Stimulated activated CD4-positive, alpha-beta T cell treated with anti-CD3 and anti-CD28 coated beads, TNF-alpha, amount 100 ng/mL, for 4 hours (primary cell): Measurements from ENCODE around the gene ANGPT4.
"Not testable (repeated sequence)": the region's sequence is repeated elsewhere in the genome, so short reads cannot be mapped to it uniquely, and the experiment has no call there.

ENCODE experiments used
- DNase-seq, 3 experiments: peaks; one replicate each; pipeline ENCODE4 v3.0.0-alpha.2; 2020; ENCODE audit warnings: low read depth in 3 of 3

Gene ANGPT4

DNA sequence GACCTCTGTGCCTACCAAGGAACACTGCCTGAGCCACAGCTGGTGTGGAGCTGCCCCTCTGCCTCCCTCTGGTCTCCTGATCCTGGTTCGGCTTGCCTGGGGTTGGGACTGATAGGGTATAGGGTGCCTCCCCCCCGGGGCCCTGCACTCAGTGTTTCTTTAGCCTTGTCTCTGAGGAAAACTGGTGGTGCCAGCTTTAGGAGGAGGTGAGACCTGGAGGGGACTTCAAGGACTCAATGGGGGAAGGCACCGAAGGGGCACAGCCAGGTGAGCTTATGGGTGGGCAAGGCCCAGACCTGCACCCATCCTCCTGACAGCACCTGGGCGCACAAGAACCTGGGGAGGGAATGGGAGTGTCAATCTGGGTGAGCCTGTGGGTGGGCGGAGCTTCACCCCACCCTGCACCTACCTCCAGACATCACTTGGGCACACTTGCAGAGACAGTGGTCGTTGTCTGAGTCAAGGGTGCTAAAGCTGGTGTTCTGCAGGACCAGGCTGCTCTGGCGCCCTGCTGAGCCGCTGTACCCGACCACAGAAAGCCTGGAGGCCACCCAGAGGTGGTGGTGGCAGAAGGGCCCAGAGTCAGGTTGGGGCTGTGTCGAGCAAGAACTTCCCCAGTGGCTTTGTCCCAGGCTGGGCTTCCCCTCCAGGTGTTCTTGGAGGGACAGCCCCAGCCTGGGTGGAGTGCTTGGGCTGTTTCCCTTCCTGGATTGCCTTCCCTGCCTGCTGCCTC lies 42.1 kb downstream of the ANGPT4 start:
- no peak for DNase-seq

DNA sequence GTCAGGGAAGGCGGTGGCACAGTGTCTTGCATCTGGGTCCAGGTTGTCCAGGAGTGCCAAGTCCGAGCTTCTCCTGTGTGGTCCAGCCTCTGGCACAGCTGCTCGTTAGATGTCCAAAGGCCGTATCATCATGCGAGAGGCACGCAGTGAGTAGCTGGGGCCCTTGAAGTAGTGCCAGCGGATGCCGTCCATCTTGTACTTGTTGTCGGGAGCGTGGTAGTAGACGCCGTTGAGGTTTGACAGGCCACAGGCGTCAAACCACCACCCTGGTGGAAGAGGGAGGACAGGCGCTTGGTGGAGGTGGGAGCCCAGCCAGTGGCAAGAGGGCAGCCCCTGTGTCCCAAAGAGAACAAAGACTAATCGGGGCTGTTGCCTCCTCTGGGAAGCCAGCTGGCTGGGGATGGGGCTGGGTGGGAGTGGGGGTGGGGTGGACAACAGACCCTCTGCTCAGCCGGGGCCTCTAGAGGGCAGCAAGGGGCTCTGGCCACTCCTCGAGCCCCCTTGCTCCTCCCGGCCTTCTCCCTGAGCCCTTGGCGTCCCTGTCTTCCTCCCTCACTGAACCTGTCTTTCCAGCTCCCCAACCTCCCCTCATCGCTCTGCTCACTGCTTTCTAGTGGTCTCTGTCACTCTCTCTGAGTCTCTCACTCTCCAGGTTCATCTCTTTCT lies 43.1 kb downstream of the ANGPT4 start:
- no peak for DNase-seq

DNA sequence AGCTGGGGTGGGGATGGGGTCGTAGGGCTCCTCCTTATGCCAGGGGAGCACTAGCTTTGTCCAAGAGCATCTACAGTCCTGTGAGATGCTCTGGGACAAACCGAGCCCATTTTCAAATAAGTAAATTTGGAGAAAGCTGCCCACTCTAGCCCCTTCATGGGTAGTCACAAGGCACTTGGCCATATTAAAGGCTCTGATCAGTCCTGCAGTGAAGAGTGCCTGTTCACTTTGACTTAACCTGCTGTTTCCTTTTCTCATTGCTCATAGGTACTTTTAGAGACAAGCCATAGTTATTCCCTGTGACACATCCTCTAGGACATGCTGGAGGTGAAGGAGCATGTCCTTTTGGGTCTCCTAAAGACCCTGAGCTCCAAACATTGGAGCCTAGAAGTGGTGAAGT lies 44.2 kb downstream of the ANGPT4 start:
- DNase-seq, result no peak

DNA sequence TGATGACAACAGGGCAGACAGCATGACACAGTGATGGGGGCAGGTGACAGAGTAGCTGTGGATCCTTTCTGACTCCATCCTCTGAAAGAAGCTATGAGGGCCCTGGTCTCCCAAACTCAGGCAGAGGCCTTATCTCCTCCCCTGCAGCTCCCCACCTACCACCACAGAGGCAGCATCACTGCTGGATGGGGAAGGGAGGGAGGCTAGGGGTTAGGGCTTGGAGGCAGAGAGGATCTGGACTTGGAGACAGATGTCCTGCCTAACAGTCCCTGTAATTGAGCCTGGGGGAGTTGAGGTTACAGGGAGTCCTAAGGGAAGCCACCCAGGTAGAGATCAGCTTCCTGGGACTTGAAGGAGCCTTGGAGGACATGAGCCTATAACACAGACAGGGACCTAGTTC lies 44.7 kb downstream of the ANGPT4 start:
- no peak for DNase-seq

DNA sequence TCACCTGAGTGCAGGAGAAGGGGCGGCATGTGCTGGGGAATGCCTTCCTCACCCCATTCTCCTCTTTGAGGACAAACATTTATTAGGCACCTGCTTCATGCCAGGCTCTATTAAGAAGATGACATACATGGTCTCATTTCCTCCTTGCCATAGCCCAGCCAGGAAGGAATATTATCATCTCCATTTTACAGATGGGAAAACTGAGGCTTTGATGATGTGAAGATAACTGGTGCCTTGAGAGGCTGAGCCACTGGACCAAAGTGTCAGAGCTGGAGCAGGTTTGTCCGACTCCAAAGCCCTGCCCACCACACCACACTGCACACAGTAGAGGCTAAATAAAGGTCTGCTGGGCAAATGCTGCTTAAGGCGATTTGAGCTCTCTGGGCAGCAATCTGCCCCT lies 45.4 kb downstream of the ANGPT4 start:
- DNase-seq, result no peak

DNA sequence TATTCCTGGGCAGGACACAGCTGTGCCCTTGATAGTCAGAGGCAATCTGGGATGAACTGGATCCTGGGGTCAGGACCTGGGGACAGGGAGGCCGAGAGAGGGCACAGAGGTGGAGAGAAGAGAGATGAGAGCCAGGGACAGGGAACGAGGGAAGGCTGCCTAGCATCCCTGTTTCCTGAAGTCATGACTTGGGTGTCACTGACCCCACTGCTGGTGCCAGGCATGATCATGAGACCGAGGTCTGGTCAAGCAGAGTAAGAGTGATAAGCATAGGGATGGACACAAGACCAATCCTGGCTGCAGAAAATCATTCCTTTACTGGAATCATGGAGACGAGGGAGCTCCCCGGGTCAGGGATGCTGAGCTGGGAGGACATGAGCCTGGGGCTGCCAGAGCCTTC lies 46.5 kb downstream of the ANGPT4 start:
- no peak for DNase-seq

DNA sequence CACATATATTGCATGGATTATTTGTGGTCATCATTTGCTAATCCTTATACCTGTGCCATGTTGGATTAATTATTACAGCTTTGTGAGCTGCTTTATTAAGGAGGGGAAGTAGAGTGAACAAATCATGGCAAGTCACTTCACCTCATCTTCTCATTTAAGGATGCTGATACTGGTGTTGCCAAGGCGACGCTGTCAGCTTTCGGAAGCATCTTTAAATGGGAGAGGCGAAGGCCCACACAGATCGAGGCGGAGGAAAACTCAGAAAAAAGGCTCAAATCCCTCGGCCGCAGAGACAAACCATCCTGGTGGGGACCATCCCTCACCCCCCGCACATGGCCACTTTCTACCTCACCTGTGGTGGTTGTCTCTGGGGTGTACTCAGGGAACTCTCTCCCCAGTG lies 47.9 kb downstream of the ANGPT4 start:
- no peak for DNase-seq

DNA sequence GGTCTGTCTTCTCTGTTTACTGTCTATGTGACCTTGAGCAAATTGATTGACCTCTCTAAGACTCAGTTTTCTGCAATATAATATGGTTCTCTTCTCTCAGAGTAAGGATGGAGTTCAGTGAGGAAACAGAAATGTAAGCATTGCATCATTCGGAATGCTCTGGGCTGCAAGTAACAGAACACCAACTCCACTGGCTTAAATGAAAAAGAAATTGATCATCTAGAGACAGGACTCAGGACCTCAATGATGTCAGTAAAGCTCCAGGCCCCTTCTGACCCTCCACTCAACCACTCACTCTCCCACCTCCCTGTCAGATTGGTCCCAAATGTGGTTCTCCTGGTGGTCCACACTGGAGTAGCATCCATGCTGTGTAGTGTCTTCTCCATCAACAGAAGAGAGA lies 50.7 kb downstream of the ANGPT4 start:
- DNase-seq, result no peak

DNA sequence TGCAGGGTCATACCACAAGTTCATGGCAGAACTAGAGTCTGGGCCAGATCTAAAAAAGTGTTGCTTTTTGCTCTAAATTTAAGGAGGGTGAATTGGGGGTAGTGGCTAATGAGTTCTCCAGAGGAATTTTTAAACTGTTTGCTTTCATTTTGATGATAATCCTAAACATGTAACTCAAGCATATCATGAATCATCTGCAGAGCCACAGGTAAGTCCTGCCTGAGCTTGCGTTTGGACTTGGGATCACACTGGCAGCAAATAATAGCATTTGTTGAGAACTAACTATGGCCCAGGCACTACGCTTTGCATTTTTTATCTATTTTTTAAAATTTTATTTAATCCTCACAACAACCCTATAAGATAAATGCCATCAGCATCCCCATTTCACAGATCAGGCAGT lies 55.2 kb downstream of the ANGPT4 start:
- DNase-seq, result no peak

DNA sequence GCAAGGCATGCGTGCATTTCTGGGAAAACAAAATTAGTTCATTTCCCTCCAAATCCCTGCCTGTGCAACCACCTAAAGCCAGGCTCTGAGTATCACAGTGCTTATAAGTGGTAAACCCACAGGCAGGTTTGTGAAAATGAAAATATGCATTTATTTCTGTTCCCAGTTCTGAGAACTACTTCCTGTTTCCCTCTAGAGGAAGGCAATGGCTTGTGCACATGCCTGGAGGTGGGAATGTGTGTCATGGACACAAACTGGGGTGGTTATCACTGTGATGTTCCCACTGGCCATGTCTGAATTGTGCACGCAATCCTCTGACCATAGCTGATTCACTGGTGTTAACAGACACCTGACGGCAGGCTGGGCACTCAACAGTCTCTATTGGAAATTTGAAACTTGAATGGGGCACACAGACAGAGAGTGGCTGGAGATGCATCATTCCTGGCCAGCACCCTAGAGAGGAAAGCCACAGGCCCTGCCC lies 56.3 kb downstream of the ANGPT4 start:
- DNase-seq, result no peak

DNA sequence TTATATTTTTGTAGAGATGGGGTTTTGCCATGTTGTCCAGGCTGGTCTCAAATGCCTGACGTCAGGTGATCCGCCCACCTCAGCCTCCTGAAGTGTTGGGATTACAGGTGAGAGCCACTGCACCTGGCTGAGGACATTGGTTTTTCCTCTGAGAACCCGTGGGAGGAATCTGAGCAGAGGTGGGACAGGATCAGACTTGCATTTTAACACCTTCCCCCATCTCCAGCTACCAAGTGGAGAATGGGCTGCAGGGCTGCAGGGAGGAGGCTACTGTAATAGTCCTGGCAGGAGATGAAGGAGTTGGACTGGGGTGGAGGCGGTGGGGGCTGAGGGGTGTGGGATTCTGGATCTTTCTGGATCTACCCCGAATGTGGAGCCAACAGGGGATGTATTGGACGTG lies 58.1 kb downstream of the ANGPT4 start:
- DNase-seq, result no peak

DNA sequence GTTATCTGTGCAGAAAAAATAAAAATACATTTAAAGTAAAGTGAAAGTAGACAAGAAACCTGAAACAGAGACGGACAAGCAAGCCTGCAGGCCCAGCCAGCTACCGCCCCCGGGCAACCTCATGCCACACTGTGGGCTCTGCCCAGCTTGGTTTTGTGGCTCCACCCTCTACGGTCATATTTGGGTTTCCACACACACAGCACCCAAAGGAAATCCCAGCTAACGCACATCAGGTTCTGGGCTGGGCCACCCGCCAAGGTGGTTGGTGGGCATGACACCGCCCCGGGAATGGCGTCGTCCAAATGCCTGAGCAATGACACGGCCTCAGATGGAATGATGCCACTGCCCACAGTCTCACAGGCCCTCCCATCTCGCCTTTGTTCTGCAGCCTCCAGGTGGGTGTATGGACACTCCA lies 59.8 kb downstream of the ANGPT4 start:
- no peak for DNase-seq

DNA sequence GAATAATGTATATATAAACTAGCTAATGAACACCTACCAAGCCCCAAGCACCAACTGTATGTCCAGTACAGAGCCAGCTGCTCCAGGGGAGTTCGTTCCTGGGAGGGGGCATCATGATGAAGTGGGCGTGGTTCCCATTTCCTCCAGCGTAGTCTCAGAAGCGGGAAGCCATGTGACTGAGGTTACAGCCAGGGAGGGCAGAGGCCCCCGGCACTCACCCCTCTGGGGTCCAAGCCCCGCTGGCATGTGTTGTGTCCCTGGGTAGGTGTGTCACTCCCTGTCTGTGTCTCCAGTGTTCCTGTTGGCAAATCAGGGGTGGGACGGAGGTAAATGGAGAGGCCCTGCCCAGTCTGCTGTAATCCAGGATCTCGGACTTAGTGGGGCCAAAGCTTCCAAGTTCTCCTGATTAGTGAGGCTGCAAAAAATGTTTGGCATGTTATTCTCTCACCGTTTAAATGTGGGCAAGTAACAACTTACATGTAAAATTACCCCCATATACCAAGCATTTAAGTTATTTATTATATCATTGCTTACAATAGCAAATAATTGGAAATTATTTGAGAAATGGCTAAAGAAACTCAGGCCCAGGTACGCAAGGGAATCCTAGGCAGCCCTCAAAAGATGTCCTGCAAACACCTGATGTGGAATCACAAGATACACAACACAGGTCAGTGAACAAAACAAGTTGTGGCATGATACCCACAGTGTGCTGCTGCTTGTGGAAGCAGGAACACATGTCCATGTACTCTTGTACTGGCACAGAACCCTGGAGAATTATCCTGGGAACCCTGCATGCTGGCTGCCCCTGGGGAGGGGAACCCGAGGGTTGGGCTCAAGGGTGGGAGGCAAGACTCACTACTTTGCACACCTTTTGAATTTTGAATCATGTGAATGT lies 60.4 kb downstream of the ANGPT4 start:
- no peak for DNase-seq

DNA sequence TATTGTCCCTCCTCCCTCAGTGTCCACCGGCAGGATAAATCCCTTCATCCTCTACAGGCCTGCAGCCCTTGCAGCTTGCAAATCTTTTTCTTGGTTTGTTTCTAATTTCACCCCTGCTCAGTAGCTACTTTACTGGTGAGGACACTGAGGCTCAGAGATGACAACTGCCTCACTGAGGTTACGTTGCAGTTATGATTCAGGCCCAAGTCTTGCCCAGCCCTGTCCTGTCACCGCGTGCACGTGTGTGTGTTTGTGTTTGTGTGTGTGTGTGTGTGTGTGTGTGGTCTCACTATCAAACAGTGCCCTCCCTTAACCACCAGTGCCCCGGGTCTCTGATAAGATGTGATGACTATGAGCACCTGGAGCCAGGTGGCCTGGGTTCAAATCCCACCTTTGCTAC lies 61.5 kb downstream of the ANGPT4 start:
- DNase-seq, result no peak

DNA sequence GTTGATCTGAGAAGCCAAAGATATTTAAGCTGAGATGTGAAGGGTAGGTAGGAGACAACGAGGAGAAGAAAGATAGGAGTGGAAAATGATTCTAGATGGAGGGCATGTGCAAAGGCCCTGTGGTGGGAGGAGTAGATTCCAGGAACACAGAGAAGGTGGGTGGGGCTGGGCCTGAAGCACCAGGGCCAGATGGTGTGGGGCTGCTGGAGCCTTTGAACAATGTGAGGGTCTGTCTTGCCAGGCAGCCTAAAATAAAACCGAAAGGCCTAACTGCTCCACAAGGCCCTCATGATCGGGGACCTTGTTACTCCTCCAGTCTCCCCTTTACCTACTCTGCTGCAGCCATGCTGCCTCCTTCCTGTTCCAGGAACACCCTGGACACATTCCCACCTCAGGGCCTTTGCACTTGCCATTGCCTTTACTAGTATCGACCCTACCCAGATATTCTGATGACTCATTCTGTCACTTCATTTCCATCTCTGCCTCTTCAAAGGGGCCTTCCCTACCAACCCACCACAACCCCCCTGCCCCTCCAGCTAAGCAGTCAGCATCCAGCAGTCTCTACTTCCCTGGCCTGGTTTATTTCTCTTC lies 62.6 kb downstream of the ANGPT4 start:
- DNase-seq, result no peak

DNA sequence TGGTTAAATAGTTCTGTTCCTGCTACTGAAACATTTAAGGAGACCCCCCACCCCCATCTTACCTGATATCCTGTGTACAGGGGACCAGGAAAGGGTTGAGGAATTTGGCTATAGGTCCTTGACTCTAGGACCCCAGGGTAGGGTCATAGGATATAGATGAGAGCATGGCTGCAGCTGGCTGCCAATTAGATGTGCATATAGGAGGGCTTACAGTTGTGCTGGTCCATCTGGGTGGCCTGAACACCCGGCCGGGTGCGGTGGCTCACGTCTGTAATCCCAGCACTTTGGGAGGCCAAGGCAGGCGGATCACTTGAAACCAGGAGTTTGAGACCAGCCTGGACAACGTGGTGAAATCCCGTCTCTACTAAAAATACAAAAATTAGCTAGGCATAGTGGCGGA lies 67.4 kb downstream of the ANGPT4 start:
- not testable (repeated sequence) for DNase-seq

DNA sequence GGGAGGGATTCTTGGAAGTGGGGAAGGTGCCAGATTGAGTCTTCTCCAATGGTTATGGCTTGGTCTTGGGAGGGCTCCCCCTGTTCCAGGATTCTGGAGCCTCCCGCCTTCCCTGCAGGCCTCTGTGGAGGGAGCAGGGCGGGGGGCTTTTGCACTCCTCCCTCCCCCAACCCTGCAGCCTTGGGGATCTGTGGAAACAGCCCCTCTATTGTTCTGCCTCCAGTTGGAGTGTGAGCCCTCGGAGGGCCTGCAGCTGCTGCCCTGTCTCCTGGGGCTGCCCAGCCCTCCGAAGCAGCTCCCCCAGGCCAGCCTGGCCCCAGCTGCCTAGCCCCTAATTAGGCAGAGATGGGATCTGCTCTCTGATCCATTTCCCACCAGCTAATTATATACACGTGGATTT lies 67.9 kb downstream of the ANGPT4 start:
- no peak for DNase-seq

DNA sequence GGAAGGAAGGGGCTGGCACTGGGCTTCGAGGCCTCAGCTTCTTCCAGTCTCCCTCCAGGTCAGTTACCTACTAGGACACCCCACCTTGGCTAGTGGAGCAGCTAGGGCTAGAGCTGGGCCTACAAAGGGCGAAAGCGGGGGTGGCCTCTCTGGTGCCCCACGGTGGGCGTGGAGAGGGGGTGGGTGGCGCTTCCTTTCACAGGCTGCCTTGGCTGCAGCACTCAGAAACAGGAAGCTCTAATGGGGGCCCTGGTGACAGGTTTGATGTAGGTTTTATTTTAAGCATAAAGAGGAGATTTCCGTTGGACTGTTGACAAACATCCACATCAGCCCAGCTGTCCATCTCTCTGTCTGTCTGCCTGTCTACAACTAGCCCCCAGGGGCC lies 69.2 kb downstream of the ANGPT4 start:
- peak in 2 of 3 experiments; percentile 26 to 41 for DNase-seq

DNA sequence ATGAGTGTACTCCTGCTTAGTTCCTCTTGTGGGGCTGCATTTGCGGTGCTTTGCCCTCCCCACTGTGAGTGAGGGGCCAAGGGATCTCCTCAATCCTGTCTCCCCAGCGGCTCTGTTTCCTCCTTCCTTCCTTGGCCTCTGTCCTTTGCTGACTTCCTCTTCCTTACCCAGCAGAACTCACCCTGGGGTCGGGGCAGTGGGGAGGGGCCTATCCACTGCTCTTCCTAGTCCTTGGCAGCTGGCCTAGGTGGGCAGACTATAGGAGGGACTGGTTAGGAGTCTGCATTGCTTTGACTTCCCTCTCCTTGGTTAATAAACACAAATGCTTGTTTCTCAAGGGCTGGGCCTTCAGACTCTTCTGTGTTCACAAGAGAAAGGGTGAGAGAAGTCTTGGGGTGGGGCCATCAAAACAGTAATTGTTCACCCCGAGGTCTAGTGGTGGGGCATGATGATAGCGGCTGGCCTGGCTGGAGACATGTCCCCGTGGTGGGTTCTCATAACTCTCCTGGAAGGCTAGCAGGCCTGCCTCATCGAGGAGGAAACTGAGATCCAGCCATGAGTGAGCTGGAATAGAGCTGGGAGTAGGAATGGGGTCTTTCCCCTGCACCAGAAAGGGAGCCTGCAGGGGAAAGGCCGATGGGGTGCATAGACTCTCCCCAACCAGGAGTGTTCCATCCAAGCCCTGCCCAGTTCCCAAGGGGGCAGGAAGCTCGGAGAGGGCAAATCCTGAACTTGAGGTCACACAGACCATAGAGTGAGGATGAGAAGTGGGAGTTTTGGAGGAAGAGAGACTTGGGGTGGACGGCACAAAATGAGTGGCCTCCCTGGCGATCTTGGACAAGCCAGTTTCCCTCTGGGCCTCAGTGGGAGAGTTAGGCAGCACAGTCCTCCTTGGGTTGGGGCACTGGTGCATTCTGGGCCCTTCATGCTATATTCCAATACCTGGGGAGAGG lies 69.9 kb downstream of the ANGPT4 start:
- no peak for DNase-seq

DNA sequence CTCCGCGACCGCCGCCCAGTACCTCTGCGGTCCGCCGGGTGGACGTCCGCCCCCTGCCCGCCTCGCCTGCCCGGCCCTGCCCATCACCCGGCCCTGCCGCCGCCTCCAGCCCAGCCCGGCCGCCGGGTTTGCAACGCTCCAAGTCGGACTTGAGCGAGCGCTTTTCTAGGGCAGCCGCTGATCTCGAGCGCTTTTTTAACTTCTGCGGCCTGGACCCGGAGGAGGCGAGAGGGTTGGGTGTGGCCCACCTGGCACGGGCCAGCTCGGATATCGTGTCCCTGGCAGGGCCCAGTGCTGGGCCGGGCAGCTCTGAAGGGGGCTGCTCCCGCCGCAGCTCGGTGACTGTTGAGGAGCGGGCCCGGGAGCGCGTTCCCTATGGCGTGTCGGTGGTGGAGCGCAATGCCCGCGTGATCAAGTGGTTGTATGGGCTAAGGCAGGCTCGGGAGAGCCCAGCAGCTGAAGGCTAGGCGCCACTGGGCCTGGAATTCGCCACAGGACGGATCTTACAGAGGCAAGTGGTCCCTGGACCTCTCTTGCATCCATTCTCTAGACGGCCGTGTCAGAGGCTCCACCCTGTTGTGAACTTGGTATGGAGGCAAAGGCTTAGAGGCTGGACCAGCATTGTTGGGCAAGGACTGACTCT lies 70.8 kb downstream of the ANGPT4 start:
- no peak for DNase-seq
